Neuronal stem cell (in vitro differentiated cells): ENCODE measurements around the gene PHYKPL.

ENCODE experiments used
- DNase-seq: peaks from one replicate; pipeline ENCODE4 v3.0.0-alpha.2; 2013; ENCODE audit warnings: low spot score
- H2AFZ ChIP-seq: one replicate; pipeline ENCODE4 v1.6.1; 2013; ENCODE audit warnings: mild to moderate bottlenecking, low read length, inconsistent platforms
- H2AK5ac ChIP-seq: 2 replicates; pipeline ENCODE4 v1.6.1; 2013; ENCODE audit warnings: low read depth, mild to moderate bottlenecking, inconsistent platforms, low read length, moderate library complexity, mixed read lengths
- H2BK120ac ChIP-seq: 2 replicates; pipeline ENCODE4 v1.6.1; 2013; ENCODE audit warnings: low read depth, mild to moderate bottlenecking, inconsistent platforms, low read length, moderate library complexity, mixed read lengths
- H2BK12ac ChIP-seq: one replicate; pipeline ENCODE4 v1.6.1; 2013; ENCODE audit warnings: low read length, inconsistent platforms
- H2BK15ac ChIP-seq: 2 replicates; pipeline ENCODE4 v1.6.1; 2013; ENCODE audit warnings: mild to moderate bottlenecking, low read length, inconsistent platforms, mixed read lengths
- H2BK5ac ChIP-seq: one replicate; pipeline ENCODE4 v1.6.1; 2013; ENCODE audit warnings: inconsistent platforms, mild to moderate bottlenecking, low read length, moderate library complexity
- H3K14ac ChIP-seq: one replicate; pipeline ENCODE4 v1.6.1; 2013; ENCODE audit warnings: low read length, inconsistent platforms
- H3K18ac ChIP-seq: 2 replicates; pipeline ENCODE4 v1.6.1; 2013; ENCODE audit warnings: low read length, inconsistent platforms
- H3K23ac ChIP-seq: 2 replicates; pipeline ENCODE4 v1.6.1; 2013; ENCODE audit warnings: low read depth, mild to moderate bottlenecking, mixed read lengths, low read length, inconsistent platforms; ENCODE audit not compliant: poor library complexity
- H3K27ac ChIP-seq: replicated peaks from 3 replicates; pipeline ENCODE4 v1.5.1; 2013; ENCODE audit warnings: low read length, inconsistent platforms
- H3K27me3 ChIP-seq, 3 experiments: 2 replicates each; pipeline ENCODE4 v1.6.1; 2013; ENCODE audit warnings: low read length in 3 of 3, mild to moderate bottlenecking in 2 of 3, inconsistent platforms in 1 of 3, low read depth in 1 of 3, mixed read lengths in 1 of 3, moderate library complexity in 1 of 3; ENCODE audit not compliant: control insufficient read depth in 3 of 3, insufficient read depth in 3 of 3
- H3K36me3 ChIP-seq, 2 donors: replicated peaks in 1 of 2; 2 replicates each; pipeline ENCODE4 v1.6.1; 2013; ENCODE audit warnings: low read length in 2 of 2; ENCODE audit not compliant: control insufficient read depth in 2 of 2, insufficient read depth in 2 of 2
- H3K4ac ChIP-seq: 2 replicates; pipeline ENCODE4 v1.6.1; 2013; ENCODE audit warnings: inconsistent platforms, mild to moderate bottlenecking, low read length, moderate library complexity
- H3K4me1 ChIP-seq, 2 donors: 1 replicate in 1 of 2; 2 replicates in 1 of 2; pipeline ENCODE4 v1.6.1; 2013; ENCODE audit warnings: low read length in 2 of 2, low read depth in 1 of 2; ENCODE audit not compliant: control insufficient read depth in 2 of 2, insufficient read depth in 1 of 2
- H3K4me2 ChIP-seq: one replicate; pipeline ENCODE4 v1.6.1; 2013; ENCODE audit warnings: mild to moderate bottlenecking, low read length, inconsistent platforms; ENCODE audit not compliant: insufficient read depth, poor library complexity, severe bottlenecking
- H3K4me3 ChIP-seq, 2 donors: 2 replicates each; pipeline ENCODE4 v1.5.1; 2013; ENCODE audit warnings: low read length in 2 of 2, mild to moderate bottlenecking in 2 of 2, inconsistent platforms in 1 of 2, moderate library complexity in 1 of 2
- H3K79me1 ChIP-seq: one replicate; pipeline ENCODE4 v1.6.1; 2013; ENCODE audit warnings: low read depth, mild to moderate bottlenecking, inconsistent platforms, low read length, moderate library complexity
- H3K9ac ChIP-seq: one replicate; pipeline ENCODE4 v1.6.1; 2013; ENCODE audit warnings: mild to moderate bottlenecking, low read depth, low read length, inconsistent platforms; ENCODE audit not compliant: poor library complexity
- H3K9me3 ChIP-seq, 2 donors: replicated peaks in 1 of 2; 2 replicates each; pipeline versions ENCODE3 to v1.6.1; 2013; ENCODE audit warnings: low read length in 2 of 2, mild to moderate bottlenecking in 2 of 2, inconsistent platforms in 1 of 2, low read depth in 1 of 2, mixed read lengths in 1 of 2, moderate library complexity in 1 of 2; ENCODE audit not compliant: control insufficient read depth in 2 of 2, insufficient read depth in 1 of 2
- H4K8ac ChIP-seq: one replicate; pipeline ENCODE4 v1.6.1; 2013; ENCODE audit warnings: low read depth, mild to moderate bottlenecking, inconsistent platforms, low read length, moderate library complexity
- H4K91ac ChIP-seq: one replicate; pipeline ENCODE4 v1.6.1; 2013; ENCODE audit warnings: low read length, low read depth, mild to moderate bottlenecking, inconsistent platforms; ENCODE audit not compliant: poor library complexity
- WGBS, 2 donors: extraction: QIAGEN DNeasy Blood & Tissue Kit; methylation state at CpG; one replicate each; pipeline ENCODE4 v1.1.7; 2013; ENCODE audit warnings: missing lambda C conversion rate in 2 of 2, mixed read lengths in 1 of 2; ENCODE audit not compliant: insufficient read length in 2 of 2, insufficient replicate concordance in 1 of 2; ENCODE audit errors: extremely low coverage in 2 of 2; 5-methylcytosine and 5-hydroxymethylcytosine counted together

PHYKPL gene

GRCh38 chr5:178237431-178238312 lies 5.1 kb upstream of the PHYKPL start:
- no peak overlapping the region for H4K8ac ChIP-seq
- H4K91ac ChIP-seq, result no peak overlapping the region
- H3K79me1 ChIP-seq, result no peaks in the 10 kb centered on the region
- no peak overlapping the region for H2BK15ac ChIP-seq
- H3K4me2 ChIP-seq, result no peak overlapping the region
- no peak overlapping the region for H3K27ac ChIP-seq
- H3K18ac ChIP-seq, result peak overlapping the region; percentile 27
- H3K14ac ChIP-seq, result no peak overlapping the region
- H3K4ac ChIP-seq, result no peak overlapping the region
- no peak for DNase-seq
- H2AFZ ChIP-seq, result no peak overlapping the region
- peaks cover 4 to 14% of the 10 kb centered on the region in 2 donors for H3K4me1 ChIP-seq
- WGBS, 2 donors, result no CpG with 5 or more reads among the region's 13 CpGs
- no peak overlapping the region for H3K9ac ChIP-seq
- H2AK5ac ChIP-seq, result peak overlapping the region; percentile 66
- no peak overlapping the region for H3K4me3 ChIP-seq
- no peak overlapping the region for H3K23ac ChIP-seq
- no peaks in the 10 kb centered on the region for H3K27me3 ChIP-seq
- H3K9me3 ChIP-seq, result no peaks in the 10 kb centered on the region
- no peak overlapping the region for H2BK5ac ChIP-seq
- no peak overlapping the region for H2BK120ac ChIP-seq
- H2BK12ac ChIP-seq, result peak overlapping the region; percentile 42
- no peaks in the 10 kb centered on the region for H3K36me3 ChIP-seq

DNA sequence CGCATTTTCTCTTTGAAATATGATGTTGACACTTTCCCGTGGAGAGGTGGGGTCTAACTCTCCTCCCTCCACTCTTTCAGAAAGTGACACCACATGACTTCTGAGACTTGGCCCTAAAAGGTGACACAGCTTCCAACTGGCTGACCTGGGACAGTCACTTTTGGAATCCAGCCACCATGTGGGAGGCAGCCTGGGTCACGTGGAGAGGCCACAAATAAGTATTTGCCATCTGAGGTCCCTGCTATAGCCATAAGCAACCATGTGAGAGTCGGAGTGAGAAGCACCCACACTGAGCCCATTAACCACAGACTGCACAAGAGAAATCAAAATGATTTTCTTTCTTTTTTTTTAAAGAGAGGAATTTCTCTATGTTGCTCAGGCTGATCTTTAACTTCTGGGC lies 4.1 kb upstream of the PHYKPL start:
- no CpG with 5 or more reads among the region's 4 CpGs for WGBS, 2 donors
- H3K18ac ChIP-seq, result no peak overlapping the region
- H3K36me3 ChIP-seq, result no peaks in the 10 kb centered on the region
- H3K9me3 ChIP-seq, result no peaks in the 10 kb centered on the region
- H3K4ac ChIP-seq, result no peak overlapping the region
- H3K4me3 ChIP-seq, result no peak overlapping the region
- H3K9ac ChIP-seq, result no peak overlapping the region
- DNase-seq, result no peak
- no peak overlapping the region for H2BK15ac ChIP-seq
- no peak overlapping the region for H2BK12ac ChIP-seq
- no peak overlapping the region for H3K14ac ChIP-seq
- H2AK5ac ChIP-seq, result no peak overlapping the region
- H3K4me2 ChIP-seq, result no peak overlapping the region
- peaks cover 4% of the 10 kb centered on the region for H3K79me1 ChIP-seq
- peaks cover 5 to 17% of the 10 kb centered on the region in 2 donors for H3K4me1 ChIP-seq
- H2AFZ ChIP-seq, result no peak overlapping the region
- H4K8ac ChIP-seq, result no peak overlapping the region
- no peak overlapping the region for H2BK5ac ChIP-seq
- no peak overlapping the region for H2BK120ac ChIP-seq
- no peak overlapping the region for H3K27ac ChIP-seq
- no peak overlapping the region for H3K23ac ChIP-seq
- H3K27me3 ChIP-seq, result no peaks in the 10 kb centered on the region
- no peak overlapping the region for H4K91ac ChIP-seq

GRCh38 chr5:178236126-178236525 lies 3.5 kb upstream of the PHYKPL start:
- Histone ChIP-seq H4K91ac (no peak overlapping the region), H2BK15ac (no peak overlapping the region), H3K4me1 (peaks cover 10 to 21% of the 10 kb centered on the region in 2 donors), H2BK12ac (no peak overlapping the region), H3K27ac (no peak overlapping the region), H3K9ac (no peak overlapping the region), H2BK120ac (no peak overlapping the region), H4K8ac (no peak overlapping the region), H2AK5ac (no peak overlapping the region), H3K14ac (no peak overlapping the region), H3K4ac (no peak overlapping the region), H3K36me3 (peaks cover 2 to 5% of the 10 kb centered on the region in 2 donors), H3K27me3 (no peaks in the 10 kb centered on the region), H2BK5ac (no peak overlapping the region), H3K23ac (no peak overlapping the region), H3K18ac (no peak overlapping the region), H3K4me2 (no peak overlapping the region), H2AFZ (no peak overlapping the region), H3K4me3 (no peak overlapping the region), H3K9me3 (no peaks in the 10 kb centered on the region), H3K79me1 (peaks cover 9% of the 10 kb centered on the region)
- no peak for DNase-seq
- no CpG with 5 or more reads among the region's 9 CpGs for WGBS, 2 donors

DNA sequence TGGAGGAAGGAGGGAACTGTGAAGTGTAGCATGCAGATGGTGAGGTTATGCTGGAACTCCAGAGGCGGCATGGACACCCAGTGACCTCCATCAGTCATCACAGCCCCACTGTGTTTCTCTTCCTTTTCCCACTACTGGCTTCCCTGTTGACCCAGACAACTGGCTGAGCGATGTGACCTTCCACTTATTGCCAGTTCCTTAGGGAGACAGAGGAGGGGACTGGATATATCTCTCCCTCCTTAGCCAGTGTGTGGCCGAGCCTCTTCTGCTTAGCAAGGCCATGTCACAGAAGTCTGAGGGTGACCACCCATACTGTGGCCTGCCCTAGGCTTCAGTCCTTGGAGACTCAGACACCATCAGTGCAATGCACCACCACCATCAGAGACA lies 3.0 kb upstream of the PHYKPL start:
- H3K79me1 ChIP-seq, result peaks cover 9% of the 10 kb centered on the region
- H2AFZ ChIP-seq, result no peak overlapping the region
- no peak overlapping the region for H4K8ac ChIP-seq
- no peak overlapping the region for H3K4ac ChIP-seq
- H3K9ac ChIP-seq, result no peak overlapping the region
- no peak overlapping the region for H3K18ac ChIP-seq
- peaks cover 10 to 22% of the 10 kb centered on the region in 2 donors for H3K4me1 ChIP-seq
- H2BK12ac ChIP-seq, result no peak overlapping the region
- H3K23ac ChIP-seq, result no peak overlapping the region
- H2BK15ac ChIP-seq, result no peak overlapping the region
- no peaks in the 10 kb centered on the region for H3K9me3 ChIP-seq
- DNase-seq, result no peak
- H2BK120ac ChIP-seq, result no peak overlapping the region
- H3K27ac ChIP-seq, result no peak overlapping the region
- H3K4me3 ChIP-seq, result peak overlapping the region in 1 of 2 donors; percentile 58
- H4K91ac ChIP-seq, result no peak overlapping the region
- no CpG with 5 or more reads among the region's 3 CpGs for WGBS, 2 donors
- peak overlapping the region; percentile 19 for H2AK5ac ChIP-seq
- peaks cover 5 to 10% of the 10 kb centered on the region in 2 donors for H3K36me3 ChIP-seq
- no peak overlapping the region for H3K4me2 ChIP-seq
- H3K14ac ChIP-seq, result no peak overlapping the region
- no peaks in the 10 kb centered on the region for H3K27me3 ChIP-seq
- no peak overlapping the region for H2BK5ac ChIP-seq
